ENCODE measurements around the gene POU3F3.

POU3F3 gene

GRCh38 chr2:104867813-104868504 lies 14.0 kb downstream of the POU3F3 start:
- no peak for DNase-seq (ENCODE audit: low read depth)
- no peak for TF ChIP-seq CTCF (conservative IDR thresholded peaks at IDR 0.05; ENCODE audit: low read length)
- H3K4me3 ChIP-seq (ENCODE audit: low read length) = no peak overlapping the region

- TF ChIP-seq CTCF (conservative IDR thresholded peaks at IDR 0.05; ENCODE audit: low read length) = no peak
- no peak for DNase-seq (ENCODE audit: low read depth)
- no peak overlapping the region for H3K4me3 ChIP-seq (ENCODE audit: low read length)
Measured at GRCh38 chr2:104868505-104868866, 14.6 kb downstream of the POU3F3 start.

DNA sequence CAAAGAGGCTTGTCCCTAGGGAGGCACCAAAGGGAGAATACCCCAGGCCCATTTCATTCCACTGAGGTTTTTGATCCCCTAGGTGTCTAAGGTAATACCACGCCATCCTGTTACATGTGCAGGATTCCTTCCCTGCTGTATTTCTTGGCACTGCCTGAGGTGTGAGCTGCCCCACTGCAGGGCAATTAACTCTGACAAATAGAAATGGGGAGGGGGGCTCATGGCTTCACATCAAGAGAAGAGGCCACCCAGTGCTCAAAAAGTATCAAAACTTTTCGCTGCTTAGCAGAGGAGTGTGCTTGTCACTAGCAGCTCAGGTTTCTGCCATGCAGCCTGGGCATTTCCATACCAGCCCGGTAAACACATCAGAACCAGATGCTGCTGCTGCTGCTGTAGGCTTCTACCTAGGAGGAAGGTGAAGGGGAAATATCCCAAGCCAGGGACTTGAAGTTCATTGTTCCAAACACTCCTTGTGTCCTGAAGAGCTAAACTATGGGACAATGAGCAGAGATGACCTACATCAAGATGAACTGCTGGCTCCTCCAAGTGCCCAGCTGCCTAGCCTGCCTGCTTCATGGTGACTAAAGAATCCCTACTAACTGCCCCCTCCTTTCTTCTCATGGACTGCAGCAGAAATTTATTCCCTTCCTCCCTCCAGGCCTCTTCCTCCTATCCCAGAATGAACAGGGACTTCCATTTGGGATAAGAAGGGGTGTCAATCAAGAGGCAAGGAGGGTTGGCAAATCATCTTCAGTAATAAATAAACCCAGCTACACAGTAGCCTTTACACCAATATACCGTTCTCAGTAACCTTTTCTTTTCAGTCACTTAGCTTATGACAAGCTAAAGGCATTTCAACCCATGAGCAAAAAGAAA lies 16.4 kb downstream of the POU3F3 start:
- no peak for DNase-seq (ENCODE audit: low read depth)
- H3K4me3 ChIP-seq (ENCODE audit: low read length) = no peak overlapping the region
- no peak for TF ChIP-seq CTCF (conservative IDR thresholded peaks at IDR 0.05; ENCODE audit: low read length)

DNA sequence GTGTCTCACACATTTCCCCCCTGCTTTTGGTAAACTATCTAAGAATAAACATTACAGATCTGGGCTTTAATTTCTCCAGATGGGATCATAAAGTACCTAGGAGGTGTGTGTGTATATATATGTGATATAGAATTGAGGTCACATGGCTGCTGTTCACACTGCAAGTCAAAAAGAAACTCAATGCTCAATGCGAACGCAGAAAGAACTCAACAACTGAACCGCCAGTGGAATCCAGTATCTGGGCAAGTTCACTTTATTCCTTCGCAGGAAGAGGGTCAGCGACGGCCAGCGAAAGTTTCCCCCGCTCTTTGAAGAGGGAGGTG lies 17.7 kb downstream of the POU3F3 start:
- no peak overlapping the region for H3K4me3 ChIP-seq (ENCODE audit: low read length)
- no peak for TF ChIP-seq CTCF (conservative IDR thresholded peaks at IDR 0.05; ENCODE audit: low read length)
- DNase-seq (ENCODE audit: low read depth) = no peak

- no peak overlapping the region for H3K4me3 ChIP-seq (ENCODE audit: low read length)
- DNase-seq (ENCODE audit: low read depth) = no peak
- no peak for TF ChIP-seq CTCF (conservative IDR thresholded peaks at IDR 0.05; ENCODE audit: low read length)
Measured at GRCh38 chr2:104871972-104872865, 18.3 kb downstream of the POU3F3 start.

DNA sequence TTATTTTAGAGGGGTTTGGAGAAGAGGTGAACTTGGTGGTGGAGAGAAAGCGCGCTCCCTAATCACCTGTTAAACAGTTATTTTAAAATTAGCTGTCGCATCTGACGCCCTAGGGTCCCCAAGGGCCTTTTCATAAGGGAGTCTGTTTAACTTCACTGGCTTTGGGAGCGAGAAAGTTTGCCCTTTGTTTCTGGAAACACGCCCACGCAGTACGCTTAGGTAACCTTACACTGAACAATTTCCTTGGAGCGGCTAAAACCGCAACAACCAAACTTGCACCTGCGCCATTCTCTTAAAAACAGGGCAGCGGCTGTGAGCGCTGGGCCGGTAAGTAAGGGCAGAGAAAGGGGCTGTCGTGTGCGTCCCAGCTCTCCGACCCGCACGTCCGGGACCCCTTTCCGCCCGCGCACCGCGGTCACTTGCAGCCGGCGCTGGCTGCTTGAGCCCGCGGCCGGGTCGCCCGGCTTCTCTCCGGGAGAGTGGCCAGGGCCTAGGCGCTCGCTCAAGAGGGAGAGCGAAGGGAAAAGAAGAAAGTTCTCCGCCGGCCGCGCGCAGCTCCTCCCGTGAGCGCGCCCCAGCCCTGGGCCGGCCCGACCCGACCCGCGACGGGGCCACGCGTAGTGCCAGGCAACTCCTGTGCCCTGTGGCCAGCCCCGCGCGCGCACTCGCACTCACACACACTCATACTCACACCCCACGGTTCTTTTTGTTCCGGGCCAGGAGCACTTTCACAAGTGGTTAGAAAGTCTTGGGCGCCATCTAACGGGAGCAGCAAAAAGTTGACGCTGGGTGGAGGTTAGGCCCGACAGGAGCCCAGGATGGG lies 19.2 kb downstream of the POU3F3 start:
- H3K4me3 ChIP-seq (ENCODE audit: low read length) = peak overlapping the region; percentile 48
- peak; percentile 67 for TF ChIP-seq CTCF (conservative IDR thresholded peaks at IDR 0.05; ENCODE audit: low read length)
- peak; percentile 65 for DNase-seq (ENCODE audit: low read depth)

Measured in AG10803 (cell line).